Measurements from ENCODE around the gene ADCY9. TPM values are rescaled to one million over a fixed set of nuclear protein-coding genes. Genes with fewer than 3 reads are reported as not detected.

Gene ADCY9
- total RNA-seq, 1 experiment from 2014 or later = 11.5 TPM

DNA sequence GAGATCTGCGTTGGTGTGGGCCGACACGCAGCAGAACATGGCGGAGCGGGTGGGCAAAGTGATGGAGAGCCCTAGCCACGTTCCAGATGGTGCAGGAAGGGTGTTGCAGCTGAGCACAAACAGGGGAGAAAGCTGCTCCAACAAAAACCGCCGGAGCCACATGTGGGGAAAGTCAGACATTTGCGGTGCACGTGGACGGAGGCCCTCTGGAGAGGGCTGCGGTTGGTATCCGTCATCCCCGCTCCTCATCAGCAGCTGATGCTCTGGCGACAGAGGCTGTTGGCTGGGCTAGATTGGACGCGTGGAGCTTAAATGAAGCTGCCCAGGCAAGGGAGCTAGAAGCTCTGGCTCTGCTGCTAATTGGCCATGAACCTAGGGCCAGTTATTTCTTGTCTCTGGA is 43.5 kb upstream of the ADCY9 start:
- Mint-ChIP-seq H3K27me3 (ENCODE audit: low read depth) (no peaks in the 10 kb centered on the region), H3K4me3 (no peak overlapping the region), H3K36me3 (no peaks in the 10 kb centered on the region), H3K9me3 (peaks cover 8% of the 10 kb centered on the region; the same call in 1 of the 2 replicates), H3K27ac (no peak overlapping the region), H3K4me1 (no peaks in the 10 kb centered on the region)
- CTCF ChIA-PET = interaction anchor here (2.4 kb wide), 1 partner anchor 94 kb away, joined by 8 read pairs; no protein-coding TSS in a partner anchor
- TF ChIP-seq SMAD3 (CRISPR knock-in tag; IDR thresholded peaks at IDR 0.05; ENCODE audit: borderline replicate concordance) (no peak), SMAD4 (CRISPR knock-in tag; IDR thresholded peaks at IDR 0.05) (no peak), KAT7 (CRISPR knock-in tag; IDR thresholded peaks at IDR 0.05; ENCODE audit: borderline replicate concordance) (no peak), SOX15 (CRISPR knock-in tag; IDR thresholded peaks at IDR 0.05) (no peak), ZNF138 (CRISPR knock-in tag; conservative IDR thresholded peaks at IDR 0.05) (no peak)
- TF ChIP-seq, protein P1, sequence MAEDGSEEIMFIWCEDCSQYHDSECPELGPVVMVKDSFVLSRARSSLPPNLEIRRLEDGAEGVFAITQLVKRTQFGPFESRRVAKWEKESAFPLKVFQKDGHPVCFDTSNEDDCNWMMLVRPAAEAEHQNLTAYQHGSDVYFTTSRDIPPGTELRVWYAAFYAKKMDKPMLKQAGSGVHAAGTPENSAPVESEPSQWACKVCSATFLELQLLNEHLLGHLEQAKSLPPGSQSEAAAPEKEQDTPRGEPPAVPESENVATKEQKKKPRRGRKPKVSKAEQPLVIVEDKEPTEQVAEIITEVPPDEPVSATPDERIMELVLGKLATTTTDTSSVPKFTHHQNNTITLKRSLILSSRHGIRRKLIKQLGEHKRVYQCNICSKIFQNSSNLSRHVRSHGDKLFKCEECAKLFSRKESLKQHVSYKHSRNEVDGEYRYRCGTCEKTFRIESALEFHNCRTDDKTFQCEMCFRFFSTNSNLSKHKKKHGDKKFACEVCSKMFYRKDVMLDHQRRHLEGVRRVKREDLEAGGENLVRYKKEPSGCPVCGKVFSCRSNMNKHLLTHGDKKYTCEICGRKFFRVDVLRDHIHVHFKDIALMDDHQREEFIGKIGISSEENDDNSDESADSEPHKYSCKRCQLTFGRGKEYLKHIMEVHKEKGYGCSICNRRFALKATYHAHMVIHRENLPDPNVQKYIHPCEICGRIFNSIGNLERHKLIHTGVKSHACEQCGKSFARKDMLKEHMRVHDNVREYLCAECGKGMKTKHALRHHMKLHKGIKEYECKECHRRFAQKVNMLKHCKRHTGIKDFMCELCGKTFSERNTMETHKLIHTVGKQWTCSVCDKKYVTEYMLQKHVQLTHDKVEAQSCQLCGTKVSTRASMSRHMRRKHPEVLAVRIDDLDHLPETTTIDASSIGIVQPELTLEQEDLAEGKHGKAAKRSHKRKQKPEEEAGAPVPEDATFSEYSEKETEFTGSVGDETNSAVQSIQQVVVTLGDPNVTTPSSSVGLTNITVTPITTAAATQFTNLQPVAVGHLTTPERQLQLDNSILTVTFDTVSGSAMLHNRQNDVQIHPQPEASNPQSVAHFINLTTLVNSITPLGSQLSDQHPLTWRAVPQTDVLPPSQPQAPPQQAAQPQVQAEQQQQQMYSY (CRISPR knock-in tag; IDR thresholded peaks at IDR 0.05) = no peak
- TF ChIP-seq, protein P2, sequence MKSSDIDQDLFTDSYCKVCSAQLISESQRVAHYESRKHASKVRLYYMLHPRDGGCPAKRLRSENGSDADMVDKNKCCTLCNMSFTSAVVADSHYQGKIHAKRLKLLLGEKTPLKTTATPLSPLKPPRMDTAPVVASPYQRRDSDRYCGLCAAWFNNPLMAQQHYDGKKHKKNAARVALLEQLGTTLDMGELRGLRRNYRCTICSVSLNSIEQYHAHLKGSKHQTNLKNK (CRISPR knock-in tag; IDR thresholded peaks at IDR 0.05) = no peak
- TF ChIP-seq, protein P3, sequence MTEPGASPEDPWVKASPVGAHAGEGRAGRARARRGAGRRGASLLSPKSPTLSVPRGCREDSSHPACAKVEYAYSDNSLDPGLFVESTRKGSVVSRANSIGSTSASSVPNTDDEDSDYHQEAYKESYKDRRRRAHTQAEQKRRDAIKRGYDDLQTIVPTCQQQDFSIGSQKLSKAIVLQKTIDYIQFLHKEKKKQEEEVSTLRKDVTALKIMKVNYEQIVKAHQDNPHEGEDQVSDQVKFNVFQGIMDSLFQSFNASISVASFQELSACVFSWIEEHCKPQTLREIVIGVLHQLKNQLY (CRISPR knock-in tag; IDR thresholded peaks at IDR 0.05) = no peak
- TF ChIP-seq, protein P4, sequence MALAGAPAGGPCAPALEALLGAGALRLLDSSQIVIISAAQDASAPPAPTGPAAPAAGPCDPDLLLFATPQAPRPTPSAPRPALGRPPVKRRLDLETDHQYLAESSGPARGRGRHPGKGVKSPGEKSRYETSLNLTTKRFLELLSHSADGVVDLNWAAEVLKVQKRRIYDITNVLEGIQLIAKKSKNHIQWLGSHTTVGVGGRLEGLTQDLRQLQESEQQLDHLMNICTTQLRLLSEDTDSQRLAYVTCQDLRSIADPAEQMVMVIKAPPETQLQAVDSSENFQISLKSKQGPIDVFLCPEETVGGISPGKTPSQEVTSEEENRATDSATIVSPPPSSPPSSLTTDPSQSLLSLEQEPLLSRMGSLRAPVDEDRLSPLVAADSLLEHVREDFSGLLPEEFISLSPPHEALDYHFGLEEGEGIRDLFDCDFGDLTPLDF (CRISPR knock-in tag; IDR thresholded peaks at IDR 0.05) = no peak
- TF ChIP-seq, protein P5, sequence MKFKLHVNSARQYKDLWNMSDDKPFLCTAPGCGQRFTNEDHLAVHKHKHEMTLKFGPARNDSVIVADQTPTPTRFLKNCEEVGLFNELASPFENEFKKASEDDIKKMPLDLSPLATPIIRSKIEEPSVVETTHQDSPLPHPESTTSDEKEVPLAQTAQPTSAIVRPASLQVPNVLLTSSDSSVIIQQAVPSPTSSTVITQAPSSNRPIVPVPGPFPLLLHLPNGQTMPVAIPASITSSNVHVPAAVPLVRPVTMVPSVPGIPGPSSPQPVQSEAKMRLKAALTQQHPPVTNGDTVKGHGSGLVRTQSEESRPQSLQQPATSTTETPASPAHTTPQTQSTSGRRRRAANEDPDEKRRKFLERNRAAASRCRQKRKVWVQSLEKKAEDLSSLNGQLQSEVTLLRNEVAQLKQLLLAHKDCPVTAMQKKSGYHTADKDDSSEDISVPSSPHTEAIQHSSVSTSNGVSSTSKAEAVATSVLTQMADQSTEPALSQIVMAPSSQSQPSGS (CRISPR knock-in tag; IDR thresholded peaks at IDR 0.05; ENCODE audit: borderline replicate concordance, low read depth) = no peak
- TF ChIP-seq, protein P6, sequence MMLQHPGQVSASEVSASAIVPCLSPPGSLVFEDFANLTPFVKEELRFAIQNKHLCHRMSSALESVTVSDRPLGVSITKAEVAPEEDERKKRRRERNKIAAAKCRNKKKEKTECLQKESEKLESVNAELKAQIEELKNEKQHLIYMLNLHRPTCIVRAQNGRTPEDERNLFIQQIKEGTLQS (CRISPR knock-in tag; conservative IDR thresholded peaks at IDR 0.05) = no peak
- TF ChIP-seq, protein P7, sequence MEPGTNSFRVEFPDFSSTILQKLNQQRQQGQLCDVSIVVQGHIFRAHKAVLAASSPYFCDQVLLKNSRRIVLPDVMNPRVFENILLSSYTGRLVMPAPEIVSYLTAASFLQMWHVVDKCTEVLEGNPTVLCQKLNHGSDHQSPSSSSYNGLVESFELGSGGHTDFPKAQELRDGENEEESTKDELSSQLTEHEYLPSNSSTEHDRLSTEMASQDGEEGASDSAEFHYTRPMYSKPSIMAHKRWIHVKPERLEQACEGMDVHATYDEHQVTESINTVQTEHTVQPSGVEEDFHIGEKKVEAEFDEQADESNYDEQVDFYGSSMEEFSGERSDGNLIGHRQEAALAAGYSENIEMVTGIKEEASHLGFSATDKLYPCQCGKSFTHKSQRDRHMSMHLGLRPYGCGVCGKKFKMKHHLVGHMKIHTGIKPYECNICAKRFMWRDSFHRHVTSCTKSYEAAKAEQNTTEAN (CRISPR knock-in tag; IDR thresholded peaks at IDR 0.05) = no peak
- TF ChIP-seq, protein P8, sequence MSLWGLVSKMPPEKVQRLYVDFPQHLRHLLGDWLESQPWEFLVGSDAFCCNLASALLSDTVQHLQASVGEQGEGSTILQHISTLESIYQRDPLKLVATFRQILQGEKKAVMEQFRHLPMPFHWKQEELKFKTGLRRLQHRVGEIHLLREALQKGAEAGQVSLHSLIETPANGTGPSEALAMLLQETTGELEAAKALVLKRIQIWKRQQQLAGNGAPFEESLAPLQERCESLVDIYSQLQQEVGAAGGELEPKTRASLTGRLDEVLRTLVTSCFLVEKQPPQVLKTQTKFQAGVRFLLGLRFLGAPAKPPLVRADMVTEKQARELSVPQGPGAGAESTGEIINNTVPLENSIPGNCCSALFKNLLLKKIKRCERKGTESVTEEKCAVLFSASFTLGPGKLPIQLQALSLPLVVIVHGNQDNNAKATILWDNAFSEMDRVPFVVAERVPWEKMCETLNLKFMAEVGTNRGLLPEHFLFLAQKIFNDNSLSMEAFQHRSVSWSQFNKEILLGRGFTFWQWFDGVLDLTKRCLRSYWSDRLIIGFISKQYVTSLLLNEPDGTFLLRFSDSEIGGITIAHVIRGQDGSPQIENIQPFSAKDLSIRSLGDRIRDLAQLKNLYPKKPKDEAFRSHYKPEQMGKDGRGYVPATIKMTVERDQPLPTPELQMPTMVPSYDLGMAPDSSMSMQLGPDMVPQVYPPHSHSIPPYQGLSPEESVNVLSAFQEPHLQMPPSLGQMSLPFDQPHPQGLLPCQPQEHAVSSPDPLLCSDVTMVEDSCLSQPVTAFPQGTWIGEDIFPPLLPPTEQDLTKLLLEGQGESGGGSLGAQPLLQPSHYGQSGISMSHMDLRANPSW (CRISPR knock-in tag; conservative IDR thresholded peaks at IDR 0.05; ENCODE audit: low read depth) = no peak
- TF ChIP-seq, protein P9, sequence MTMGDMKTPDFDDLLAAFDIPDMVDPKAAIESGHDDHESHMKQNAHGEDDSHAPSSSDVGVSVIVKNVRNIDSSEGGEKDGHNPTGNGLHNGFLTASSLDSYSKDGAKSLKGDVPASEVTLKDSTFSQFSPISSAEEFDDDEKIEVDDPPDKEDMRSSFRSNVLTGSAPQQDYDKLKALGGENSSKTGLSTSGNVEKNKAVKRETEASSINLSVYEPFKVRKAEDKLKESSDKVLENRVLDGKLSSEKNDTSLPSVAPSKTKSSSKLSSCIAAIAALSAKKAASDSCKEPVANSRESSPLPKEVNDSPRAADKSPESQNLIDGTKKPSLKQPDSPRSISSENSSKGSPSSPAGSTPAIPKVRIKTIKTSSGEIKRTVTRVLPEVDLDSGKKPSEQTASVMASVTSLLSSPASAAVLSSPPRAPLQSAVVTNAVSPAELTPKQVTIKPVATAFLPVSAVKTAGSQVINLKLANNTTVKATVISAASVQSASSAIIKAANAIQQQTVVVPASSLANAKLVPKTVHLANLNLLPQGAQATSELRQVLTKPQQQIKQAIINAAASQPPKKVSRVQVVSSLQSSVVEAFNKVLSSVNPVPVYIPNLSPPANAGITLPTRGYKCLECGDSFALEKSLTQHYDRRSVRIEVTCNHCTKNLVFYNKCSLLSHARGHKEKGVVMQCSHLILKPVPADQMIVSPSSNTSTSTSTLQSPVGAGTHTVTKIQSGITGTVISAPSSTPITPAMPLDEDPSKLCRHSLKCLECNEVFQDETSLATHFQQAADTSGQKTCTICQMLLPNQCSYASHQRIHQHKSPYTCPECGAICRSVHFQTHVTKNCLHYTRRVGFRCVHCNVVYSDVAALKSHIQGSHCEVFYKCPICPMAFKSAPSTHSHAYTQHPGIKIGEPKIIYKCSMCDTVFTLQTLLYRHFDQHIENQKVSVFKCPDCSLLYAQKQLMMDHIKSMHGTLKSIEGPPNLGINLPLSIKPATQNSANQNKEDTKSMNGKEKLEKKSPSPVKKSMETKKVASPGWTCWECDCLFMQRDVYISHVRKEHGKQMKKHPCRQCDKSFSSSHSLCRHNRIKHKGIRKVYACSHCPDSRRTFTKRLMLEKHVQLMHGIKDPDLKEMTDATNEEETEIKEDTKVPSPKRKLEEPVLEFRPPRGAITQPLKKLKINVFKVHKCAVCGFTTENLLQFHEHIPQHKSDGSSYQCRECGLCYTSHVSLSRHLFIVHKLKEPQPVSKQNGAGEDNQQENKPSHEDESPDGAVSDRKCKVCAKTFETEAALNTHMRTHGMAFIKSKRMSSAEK (CRISPR knock-in tag; IDR thresholded peaks at IDR 0.05; ENCODE audit: borderline replicate concordance) = no peak
- TF ChIP-seq, protein P10, sequence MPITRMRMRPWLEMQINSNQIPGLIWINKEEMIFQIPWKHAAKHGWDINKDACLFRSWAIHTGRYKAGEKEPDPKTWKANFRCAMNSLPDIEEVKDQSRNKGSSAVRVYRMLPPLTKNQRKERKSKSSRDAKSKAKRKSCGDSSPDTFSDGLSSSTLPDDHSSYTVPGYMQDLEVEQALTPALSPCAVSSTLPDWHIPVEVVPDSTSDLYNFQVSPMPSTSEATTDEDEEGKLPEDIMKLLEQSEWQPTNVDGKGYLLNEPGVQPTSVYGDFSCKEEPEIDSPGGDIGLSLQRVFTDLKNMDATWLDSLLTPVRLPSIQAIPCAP (CRISPR knock-in tag; IDR thresholded peaks at IDR 0.05) = no peak
- DNase-seq (ENCODE audit: low spot score) (no peak), ATAC-seq (no peak)
- POLR2A ChIA-PET = interaction anchor here (0.6 kb wide), 1 partner anchor 143 kb away, joined by 4 read pairs; no protein-coding TSS in a partner anchor
